HepG2 (cell line): Measurements from ENCODE around the gene GHRL. TPM values are rescaled to one million over a fixed set of nuclear protein-coding genes. Genes with fewer than 3 reads are reported as not detected.

Experiments used
- ATAC-seq: fragments of 200-7000 bp; cut with Tn5 transposase; 3 replicates; pipeline ENCODE4 v1.9.1; 2020; ENCODE audit warnings: mild to moderate bottlenecking, moderate library complexity
- BruUV-seq: library from RNA; stranded (reverse); fragments of 400-500 nt; replicated peaks from 2 replicates; lab custom pipeline; 2021; lab: Mats Ljungman, UMichigan
- CTCF ChIA-PET: fragments of 300-600 bp; formaldehyde crosslinking; extraction: SDS; loops from one replicate; lab custom pipeline; 2021; ENCODE audit warnings: low total read pairs, inconsistent platforms, low intra/inter-chr PET ratio; lab: Yijun Ruan, JAX
- POLR2A ChIA-PET: fragments of 350-600 bp; sonication (Branson Sonifier 250); formaldehyde crosslinking; loops from one replicate; lab custom pipeline; 2020; ENCODE audit warnings: antibody characterized with exemption, inconsistent platforms; lab: Yijun Ruan, JAX
- DNase-seq: peaks from one replicate; pipeline ENCODE4 v3.0.0-alpha.2; 2015; ENCODE audit warnings: low spot score
- FAIRE-seq: peaks from 3 replicates; lab custom pipeline; 2011; peaks lifted over from hg19 to GRCh38; lab: Jason Lieb, UNC
- H2AFZ ChIP-seq: one replicate; pipeline ENCODE4 v1.6.1; 2011; ENCODE audit warnings: low read length, inconsistent platforms
- H3K27ac ChIP-seq: fragments of 300-600 bp; 3 replicates; pipeline ENCODE4 v1.8.0; 2011; ENCODE audit warnings: mixed run types, mild to moderate bottlenecking, mixed read lengths, low read length, inconsistent platforms; ENCODE audit not compliant: insufficient read depth; ENCODE audit errors: extremely low read length
- H3K27me3 ChIP-seq, 2 experiments: fragments of 200-600 bp in 1 of 2; 2 replicates in 1 of 2; 3 replicates in 1 of 2; pipeline versions ENCODE4 v1.6.0 to v1.8.0; 2011; ENCODE audit warnings: low read length in 2 of 2, mild to moderate bottlenecking in 2 of 2, moderate library complexity in 2 of 2, inconsistent platforms in 1 of 2; ENCODE audit not compliant: insufficient read depth in 2 of 2, control insufficient read depth in 1 of 2
- H3K36me3 ChIP-seq, 2 experiments: fragments of 200-600 bp in 1 of 2; replicated peaks in 1 of 2; 2 replicates in 1 of 2; 3 replicates in 1 of 2; pipeline versions ENCODE4 v1.5.1 to v1.8.0; 2011; ENCODE audit warnings: low read length in 2 of 2, inconsistent platforms in 1 of 2; ENCODE audit not compliant: insufficient read depth in 2 of 2, control insufficient read depth in 1 of 2
- H3K4me1 ChIP-seq: 2 replicates; pipeline ENCODE4 v1.5.1; 2012; ENCODE audit warnings: low read length, inconsistent platforms; ENCODE audit not compliant: insufficient read depth
- H3K4me2 ChIP-seq: 2 replicates; pipeline ENCODE4 v1.6.0; 2011; ENCODE audit warnings: low read depth, low read length, inconsistent platforms
- H3K4me3 ChIP-seq, 3 experiments: fragments of 200-600 bp in 1 of 3; sonication (generic), shearing (Covaris generic) in 1 of 3; replicated peaks in 1 of 3; 2 replicates each; pipeline ENCODE4 v1.5.1; 2011 to 2016; ENCODE audit warnings: low read length in 3 of 3, inconsistent platforms in 2 of 3, low read depth in 2 of 3, mild to moderate bottlenecking in 2 of 3, control low read depth in 1 of 3, mixed read lengths in 1 of 3; ENCODE audit not compliant: insufficient read depth in 1 of 3
- H3K79me2 ChIP-seq: one replicate; pipeline ENCODE4 v1.6.1; 2011; ENCODE audit warnings: low read length, inconsistent platforms; ENCODE audit not compliant: insufficient read depth
- H3K9ac ChIP-seq: 2 replicates; pipeline ENCODE4 v1.6.0; 2011; ENCODE audit warnings: mild to moderate bottlenecking, low read depth, low read length, inconsistent platforms; ENCODE audit not compliant: insufficient read depth
- H3K9me3 ChIP-seq: 2 replicates; pipeline ENCODE4 v1.5.1; 2012; ENCODE audit warnings: mild to moderate bottlenecking, low read length
- H4K20me1 ChIP-seq: 2 replicates; pipeline ENCODE4 v1.6.0; 2011; ENCODE audit warnings: inconsistent platforms, mild to moderate bottlenecking, low read length, moderate library complexity; ENCODE audit not compliant: insufficient read depth
- MLX ChIP-seq: IDR thresholded peaks from 2 replicates; pipeline ENCODE4 v1.6.1; 2016
- NR0B2 ChIP-seq: sonication (generic); formaldehyde crosslinking; IDR thresholded peaks from 2 replicates; pipeline ENCODE4 v1.4.0; 2020; ENCODE audit warnings: mild to moderate bottlenecking, missing genetic modification reagents
- RAD21 ChIP-seq: fragments of 450-650 bp; formaldehyde crosslinking; IDR thresholded peaks from 2 replicates; pipeline ENCODE4 v1.5.0; 2020; ENCODE audit warnings: mild to moderate bottlenecking
- RFXAP ChIP-seq: sonication (generic); formaldehyde crosslinking; IDR thresholded peaks from 2 replicates; pipeline ENCODE4 v1.4.0; 2020; ENCODE audit warnings: missing genetic modification reagents, borderline replicate concordance
- ZNF7 ChIP-seq: IDR thresholded peaks from 2 replicates; pipeline ENCODE4 v1.6.1; 2016; ENCODE audit warnings: missing biosample characterization, missing genetic modification reagents
- WGBS: methylation state at CpG from one replicate; pipeline ENCODE4 v1.1.6; 2017; ENCODE audit warnings: low lambda C conversion rate; 5-methylcytosine and 5-hydroxymethylcytosine counted together
- in situ Hi-C: cut with HindIII; loops from 2 replicates; pipeline ENCODE4 v1.10.0; 2017; ENCODE audit warnings: low pct_unique_long_range_greater_than_20kb; ENCODE audit not compliant: extremely low pct_ligation_motif_present
- intact Hi-C: fragments of 100-400 bp; cut with micrococcal nuclease; formaldehyde crosslinking; loops from one replicate; pipeline ENCODE4 v1.10.0; 2022; ENCODE audit not compliant: unreplicated experiment
- polyA plus RNA-seq, 8 experiments: library from polyadenylated mRNA; depleted of rRNA in 3 of 8; stranded (reverse) in 7 of 8; unstranded in 1 of 8; fragments of >200 nt; fragmentation: Illumina TruSeq in 4 of 8; extraction: Trizol in 4 of 8; gene quantifications; 2 replicates each; pipeline versions ENCODE4 v1.2.1 to v1.2.3, GENCODE V29; 2011 to 2016; ENCODE audit warnings: low read depth in 4 of 8, missing spikeins in 1 of 8, mixed read lengths in 1 of 8; ENCODE audit not compliant: insufficient read depth in 1 of 8
- total RNA-seq, 5 experiments: library from RNA; depleted of rRNA; stranded (reverse); fragments of >200 nt; fragmentation: Illumina TruSeq; extraction: Trizol; gene quantifications; 2 replicates each; pipeline ENCODE4 v1.2.3, GENCODE V29; 2016; ENCODE audit warnings: low read depth in 1 of 5

The GHRL gene
- total and polyA plus RNA-seq, 2 of the 13 experiments (the other 11 are each of a cell fraction or from before 2014, with no cell fraction given) = 0.09 TPM; not detected in 1

GRCh38 chr3:10337323-10338163 lies 44.8 kb upstream of the GHRL start (continued):
- TF ChIP-seq NR0B2 (CRISPR knock-in tag) = no peak

GRCh38 chr3:10336761-10337160 lies 44.0 kb upstream of the GHRL start:
- 80% methylated on average over 1 of the region's 11 CpGs for WGBS
- no peaks in the 10 kb centered on the region for H3K9me3 ChIP-seq
- H3K9ac ChIP-seq = no peak overlapping the region
- peaks cover 2 to 4% of the 10 kb centered on the region in 2 experiments; a peak in 3 of 5 replicates for H3K27me3 ChIP-seq
- H3K4me1 ChIP-seq = peaks cover 54% of the 10 kb centered on the region
- intact Hi-C loops = no loop called here
- H3K4me2 ChIP-seq = no peak overlapping the region
- no peaks in the 10 kb centered on the region for H3K36me3 ChIP-seq
- H4K20me1 ChIP-seq = no peaks in the 10 kb centered on the region
- no peaks in the 10 kb centered on the region for H3K79me2 ChIP-seq
- no TSS peak for BruUV-seq
- no peak overlapping the region for H3K27ac ChIP-seq
- ChIA-PET CTCF (no interaction called here), POLR2A (no interaction called here)
- DNase-seq = no peak
- FAIRE-seq = no peak
- no peak for TF ChIP-seq MLX (CRISPR knock-in tag)
- TF ChIP-seq ZNF7 (CRISPR knock-in tag) = no peak
- no peak for TF ChIP-seq RFXAP (CRISPR knock-in tag)
- no peak for TF ChIP-seq RAD21 (CRISPR knock-in tag)
- ATAC-seq = no peak
- no peak overlapping the region for H3K4me3 ChIP-seq
- no peak overlapping the region for H2AFZ ChIP-seq
- in situ Hi-C loops = no loop called here
